ENCODE data around the gene ZYG11B.

DNA sequence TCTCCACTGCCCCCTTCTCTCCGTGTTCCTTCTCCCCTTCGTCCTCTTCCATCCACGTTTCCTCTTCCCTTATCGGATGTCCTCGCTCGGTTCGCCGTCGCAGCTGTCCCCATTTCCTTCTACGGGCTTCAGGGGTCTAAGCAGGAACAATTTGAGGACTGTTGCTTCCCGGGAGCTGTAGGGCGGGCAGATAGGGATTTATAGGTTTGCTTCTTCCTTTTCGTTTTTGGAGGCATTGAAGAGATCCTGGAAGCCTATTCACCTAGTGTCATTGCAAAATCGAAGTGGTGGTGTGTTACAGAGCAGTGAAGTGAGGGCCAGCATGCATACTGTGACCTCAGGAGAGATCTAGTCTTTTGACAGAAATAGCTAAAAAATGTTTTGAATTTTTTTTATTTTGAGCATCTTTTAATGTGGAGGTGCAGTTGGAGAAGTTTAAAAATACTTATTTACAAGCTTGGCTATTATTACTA lies 897 bp downstream of the ZYG11B start:
- TF ChIP-seq, protein P1, sequence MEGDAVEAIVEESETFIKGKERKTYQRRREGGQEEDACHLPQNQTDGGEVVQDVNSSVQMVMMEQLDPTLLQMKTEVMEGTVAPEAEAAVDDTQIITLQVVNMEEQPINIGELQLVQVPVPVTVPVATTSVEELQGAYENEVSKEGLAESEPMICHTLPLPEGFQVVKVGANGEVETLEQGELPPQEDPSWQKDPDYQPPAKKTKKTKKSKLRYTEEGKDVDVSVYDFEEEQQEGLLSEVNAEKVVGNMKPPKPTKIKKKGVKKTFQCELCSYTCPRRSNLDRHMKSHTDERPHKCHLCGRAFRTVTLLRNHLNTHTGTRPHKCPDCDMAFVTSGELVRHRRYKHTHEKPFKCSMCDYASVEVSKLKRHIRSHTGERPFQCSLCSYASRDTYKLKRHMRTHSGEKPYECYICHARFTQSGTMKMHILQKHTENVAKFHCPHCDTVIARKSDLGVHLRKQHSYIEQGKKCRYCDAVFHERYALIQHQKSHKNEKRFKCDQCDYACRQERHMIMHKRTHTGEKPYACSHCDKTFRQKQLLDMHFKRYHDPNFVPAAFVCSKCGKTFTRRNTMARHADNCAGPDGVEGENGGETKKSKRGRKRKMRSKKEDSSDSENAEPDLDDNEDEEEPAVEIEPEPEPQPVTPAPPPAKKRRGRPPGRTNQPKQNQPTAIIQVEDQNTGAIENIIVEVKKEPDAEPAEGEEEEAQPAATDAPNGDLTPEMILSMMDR (conservative IDR thresholded peaks at IDR 0.05; ENCODE audit: low read length), result no peak
- no peak for TF ChIP-seq EZH2phosphoT487 (IDR thresholded peaks at IDR 0.05; ENCODE audit: borderline replicate concordance)
